ENCODE results near the gene ZAP70. TPM values are rescaled to one million over a fixed set of nuclear protein-coding genes. Genes with fewer than 3 reads are reported as not detected.

The ZAP70 gene
- total RNA-seq, 1 donor from 2014 or later = 3.8 TPM

- Mint-ChIP-seq H3K9me3 (ENCODE audit: low read depth) (peaks cover 7% of the 10 kb centered on the region), H3K27ac (peak overlapping the region; percentile 59), H3K27me3 (no peaks in the 10 kb centered on the region), H3K4me3 (ENCODE audit: low read depth) (no peak overlapping the region), H3K36me3 (ENCODE audit: insufficient read depth) (peaks cover 12% of the 10 kb centered on the region), H3K4me1 (ENCODE audit: low read depth) (peaks cover 7% of the 10 kb centered on the region)
- no peak for TF ChIP-seq CTCF (IDR thresholded peaks at IDR 0.05; ENCODE audit: unreplicated experiment)
- no peak for DNase-seq (ENCODE audit: low spot score, unreplicated experiment)
Observed at GRCh38 chr2:97739020-97739892, 25.9 kb downstream of the ZAP70 start.

GRCh38 chr2:97739893-97740245 is 26.5 kb downstream of the ZAP70 start:
- H3K27me3 Mint-ChIP-seq = no peaks in the 10 kb centered on the region
- H3K36me3 Mint-ChIP-seq (ENCODE audit: insufficient read depth) = peaks cover 14% of the 10 kb centered on the region
- H3K4me1 Mint-ChIP-seq (ENCODE audit: low read depth) = peaks cover 7% of the 10 kb centered on the region
- H3K9me3 Mint-ChIP-seq (ENCODE audit: low read depth) = peaks cover 10% of the 10 kb centered on the region
- no peak for DNase-seq (ENCODE audit: low spot score, unreplicated experiment)
- no peak overlapping the region for H3K4me3 Mint-ChIP-seq (ENCODE audit: low read depth)
- TF ChIP-seq CTCF (IDR thresholded peaks at IDR 0.05; ENCODE audit: unreplicated experiment) = no peak
- no peak overlapping the region for H3K27ac Mint-ChIP-seq

GRCh38 chr2:97740590-97741182 is 27.3 kb downstream of the ZAP70 start:
- peaks cover 7% of the 10 kb centered on the region for H3K4me1 Mint-ChIP-seq (ENCODE audit: low read depth)
- no peak overlapping the region for H3K4me3 Mint-ChIP-seq (ENCODE audit: low read depth)
- H3K27me3 Mint-ChIP-seq = no peaks in the 10 kb centered on the region
- H3K9me3 Mint-ChIP-seq (ENCODE audit: low read depth) = peaks cover 10% of the 10 kb centered on the region
- TF ChIP-seq CTCF (IDR thresholded peaks at IDR 0.05; ENCODE audit: unreplicated experiment) = peak; percentile 73
- DNase-seq (ENCODE audit: low spot score, unreplicated experiment) = peak; percentile 27
- peak overlapping the region; percentile 92 for H3K27ac Mint-ChIP-seq
- H3K36me3 Mint-ChIP-seq (ENCODE audit: insufficient read depth) = peaks cover 14% of the 10 kb centered on the region

- Mint-ChIP-seq H3K27me3 (no peaks in the 10 kb centered on the region), H3K4me1 (ENCODE audit: low read depth) (peaks cover 8% of the 10 kb centered on the region), H3K9me3 (ENCODE audit: low read depth) (peaks cover 10% of the 10 kb centered on the region), H3K36me3 (ENCODE audit: insufficient read depth) (peaks cover 14% of the 10 kb centered on the region), H3K27ac (no peak overlapping the region), H3K4me3 (ENCODE audit: low read depth) (no peak overlapping the region)
- TF ChIP-seq CTCF (IDR thresholded peaks at IDR 0.05; ENCODE audit: unreplicated experiment) = no peak
- DNase-seq (ENCODE audit: low spot score, unreplicated experiment) = no peak
Observed at GRCh38 chr2:97741251-97741650, 27.9 kb downstream of the ZAP70 start.

- H3K4me3 Mint-ChIP-seq (ENCODE audit: low read depth) = no peak overlapping the region
- peak overlapping the region; percentile 81 for H3K27ac Mint-ChIP-seq
- peaks cover 11% of the 10 kb centered on the region for H3K4me1 Mint-ChIP-seq (ENCODE audit: low read depth)
- H3K36me3 Mint-ChIP-seq (ENCODE audit: insufficient read depth) = peaks cover 14% of the 10 kb centered on the region
- DNase-seq (ENCODE audit: low spot score, unreplicated experiment) = no peak
- no peak for TF ChIP-seq CTCF (IDR thresholded peaks at IDR 0.05; ENCODE audit: unreplicated experiment)
- peaks cover 10% of the 10 kb centered on the region for H3K9me3 Mint-ChIP-seq (ENCODE audit: low read depth)
- H3K27me3 Mint-ChIP-seq = no peaks in the 10 kb centered on the region
Observed at GRCh38 chr2:97741686-97742085, 28.3 kb downstream of the ZAP70 start.

Data from progenitor cell of endocrine pancreas (in vitro differentiated cells).